ENCODE data around the gene FAM133A.

- TF ChIP-seq BHLHE40 (IDR thresholded peaks at IDR 0.05; ENCODE audit: borderline replicate concordance) (no peak), ELF4 (IDR thresholded peaks at IDR 0.05) (no peak), FOXM1 (IDR thresholded peaks at IDR 0.05; ENCODE audit: borderline replicate concordance) (no peak), FOXK2 (IDR thresholded peaks at IDR 0.05) (no peak), CTBP1 (IDR thresholded peaks at IDR 0.05; ENCODE audit: borderline replicate concordance) (no peak), TARDBP (IDR thresholded peaks at IDR 0.05) (no peak), HDGF (IDR thresholded peaks at IDR 0.05; ENCODE audit: borderline replicate concordance) (no peak), PKNOX1 (IDR thresholded peaks at IDR 0.05) (no peak), SUZ12 (IDR thresholded peaks at IDR 0.05) (no peak), SP1 (IDR thresholded peaks at IDR 0.05) (no peak), L3MBTL2 (conservative IDR thresholded peaks at IDR 0.05) (no peak), ARNT (IDR thresholded peaks at IDR 0.05) (no peak), LEF1 (IDR thresholded peaks at IDR 0.05; ENCODE audit: borderline replicate concordance) (no peak)
Measured at GRCh38 chrX:93695981-93696380, 22.0 kb downstream of the FAM133A start.

Data from HEK293T (cell line).